ENCODE results near the gene TLCD1. TPM values are rescaled to one million over a fixed set of nuclear protein-coding genes. Genes with fewer than 3 reads are reported as not detected.
A peak's percentile ranks its signal among the peaks of the same experiment; 100 is the strongest.

The TLCD1 gene
- total RNA-seq, 6 donors from 2014 or later, result 4.1 to 25.8 (median 14.1) TPM

DNA sequence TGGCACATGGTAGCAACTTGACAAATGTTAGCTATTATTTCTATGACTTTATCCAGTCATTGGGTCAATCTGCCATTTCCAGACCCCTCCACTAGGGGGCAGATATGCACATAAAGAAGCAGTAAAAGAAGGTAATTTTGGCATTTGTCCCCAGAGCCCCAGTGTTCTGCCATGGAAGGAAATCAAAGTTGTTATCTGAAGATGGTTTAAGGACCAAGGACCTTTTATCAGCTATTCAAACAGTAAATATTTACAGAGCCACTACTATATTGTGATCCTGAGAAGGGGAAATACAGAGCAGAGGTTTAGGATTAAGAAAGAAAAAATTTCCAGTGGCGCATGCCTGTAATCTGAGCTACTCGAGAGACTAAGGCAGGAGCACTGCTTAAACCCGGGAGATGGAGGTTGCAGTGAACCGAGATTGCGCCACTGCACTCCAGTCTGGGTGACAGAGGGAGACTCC lies 37.8 kb upstream of the TLCD1 start:
- WGBS, 2 donors, result 29 to 43% methylated on average over 5 of the region's 5 CpGs
- DNase-seq (peak in 1 of 2 donors; percentile 78), ATAC-seq (ENCODE audit: low FRiP score in 2 of 2) (peak; percentile 47 to 84)
- H3K27me3 ChIP-seq, result no peaks in the 10 kb centered on the region
- peak overlapping the region in 2 of 4 donors; percentile 40 to 59 for H3K27ac ChIP-seq
- TF ChIP-seq EP300 (IDR thresholded peaks at IDR 0.05) (no peak), CTCF (IDR thresholded peaks at IDR 0.05) (peak; percentile 74 to 91 (median 86)), POLR2AphosphoS5 (IDR thresholded peaks at IDR 0.05) (no peak), POLR2A (IDR thresholded peaks at IDR 0.05) (no peak)
- H3K4me1 ChIP-seq, result peaks cover 22 to 34% (median 31%) of the 10 kb centered on the region in 4 donors
- H3K9me3 ChIP-seq, result no peaks in the 10 kb centered on the region
- peaks cover under 1 to 35% (median 13%) of the 10 kb centered on the region in 4 donors for H3K36me3 ChIP-seq
- no peak overlapping the region for H3K4me3 ChIP-seq

DNA sequence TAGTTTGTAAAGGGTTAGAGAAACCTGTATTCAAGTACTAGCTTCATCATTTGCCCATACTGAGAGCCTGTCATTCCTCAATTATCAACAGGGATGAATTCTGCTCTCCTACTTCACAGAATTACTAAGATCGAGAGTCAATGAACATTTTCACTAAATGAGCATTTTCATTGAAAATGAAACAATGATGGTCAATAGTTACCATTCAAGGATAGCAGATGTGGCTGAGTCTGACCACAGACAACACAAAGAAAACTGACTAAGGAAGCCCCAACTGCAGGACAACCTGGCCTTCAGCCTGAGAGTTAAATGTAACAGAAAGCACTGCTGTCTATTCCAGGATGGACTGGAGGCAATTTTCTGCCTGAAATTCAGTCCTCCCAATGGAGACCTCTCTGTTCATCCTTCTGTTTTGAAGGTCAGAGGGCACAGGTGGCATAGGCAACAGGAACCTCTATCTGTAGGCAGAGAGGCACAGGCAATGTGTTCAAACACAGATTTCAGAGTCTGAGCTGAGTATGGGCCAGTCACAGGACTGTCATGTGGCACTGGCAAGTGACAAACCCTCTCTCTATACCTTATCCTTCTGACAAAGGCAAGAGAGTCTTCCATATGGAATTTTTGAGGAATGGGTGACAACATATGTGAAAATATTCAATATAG lies 37.2 kb upstream of the TLCD1 start:
- DNase-seq, result no peak
- WGBS, 2 donors, result 79 to 83% methylated on average over 1 of the region's 1 CpG

DNA sequence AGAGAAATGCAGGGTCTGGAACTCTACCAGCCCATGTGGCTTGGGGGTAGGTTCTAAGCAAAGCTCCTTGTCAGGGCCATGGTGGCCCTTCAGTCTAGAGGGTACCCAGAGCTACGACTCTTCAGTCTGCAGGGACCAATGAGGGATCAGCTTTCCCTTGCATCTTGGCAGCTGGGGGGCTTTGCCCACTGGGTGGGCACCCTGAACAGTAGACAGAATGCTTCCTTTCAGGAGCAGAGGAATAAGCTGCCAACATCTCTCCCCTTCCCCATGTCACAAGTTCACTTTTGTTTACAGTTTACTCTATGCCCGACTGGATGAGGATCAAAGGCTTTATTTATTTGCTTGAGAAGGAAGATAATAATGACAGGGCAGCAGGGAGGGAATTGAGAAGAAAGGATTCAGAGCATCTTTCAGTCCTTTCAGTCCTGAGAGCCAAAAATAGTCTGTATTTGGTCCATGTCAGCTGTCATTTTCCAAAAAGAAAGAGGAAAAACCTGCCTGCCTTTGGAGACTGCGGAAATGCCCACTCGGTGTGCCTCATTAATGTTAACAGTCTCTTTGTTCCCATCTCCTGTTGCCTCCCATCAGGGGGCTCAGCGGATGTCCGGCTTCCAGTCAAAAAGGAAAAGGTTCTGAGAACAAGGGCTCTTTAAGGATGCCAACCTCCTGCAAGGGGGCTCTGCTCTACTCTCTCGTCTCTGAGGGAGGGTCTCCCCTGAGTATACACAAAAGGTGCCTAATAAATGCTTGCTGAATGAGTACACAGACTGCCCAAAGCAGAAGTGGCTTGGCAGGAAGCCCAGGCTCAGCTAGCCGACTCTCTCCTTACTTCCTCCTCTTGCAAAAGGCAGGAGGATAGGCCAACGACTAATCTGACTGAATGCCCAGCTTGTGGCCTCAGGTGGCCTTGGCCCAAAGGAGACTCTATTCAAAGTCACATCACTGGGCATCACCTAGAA lies 34.8 kb upstream of the TLCD1 start:
- H3K27ac ChIP-seq, result peak overlapping the region; percentile 2 to 65 (median 32)
- ATAC-seq (ENCODE audit: low FRiP score in 2 of 2) (peak; percentile 27 to 51), DNase-seq (peak in 1 of 2 donors; percentile 92)
- H3K4me1 ChIP-seq, result peaks cover 22 to 41% (median 31%) of the 10 kb centered on the region in 4 donors
- H3K4me3 ChIP-seq, result no peak overlapping the region
- peaks cover 13 to 45% (median 20%) of the 10 kb centered on the region in 4 donors for H3K36me3 ChIP-seq
- 28 to 33% methylated on average over 9 of the region's 9 CpGs for WGBS, 2 donors
- TF ChIP-seq POLR2AphosphoS5 (IDR thresholded peaks at IDR 0.05) (peak in 1 of 2 donors; percentile 17), POLR2A (IDR thresholded peaks at IDR 0.05) (no peak), EP300 (IDR thresholded peaks at IDR 0.05) (no peak), CTCF (IDR thresholded peaks at IDR 0.05) (no peak)
- no peaks in the 10 kb centered on the region for H3K27me3 ChIP-seq
- no peaks in the 10 kb centered on the region for H3K9me3 ChIP-seq

More for the DNA sequence above, 37.2 kb upstream of the TLCD1 start:
- Histone ChIP-seq H3K36me3 (peaks cover 6 to 41% (median 16%) of the 10 kb centered on the region in 4 donors), H3K27ac (peak overlapping the region in 3 of 4 donors; percentile 2 to 59 (median 40)), H3K4me1 (peaks cover 22 to 34% (median 31%) of the 10 kb centered on the region in 4 donors), H3K9me3 (no peaks in the 10 kb centered on the region), H3K27me3 (no peaks in the 10 kb centered on the region), H3K4me3 (no peak overlapping the region)
- peak in 1 of 2 donors; percentile 8 for ATAC-seq (ENCODE audit: low FRiP score in 2 of 2)
- TF ChIP-seq POLR2AphosphoS5 (IDR thresholded peaks at IDR 0.05), result no peak
- TF ChIP-seq CTCF (IDR thresholded peaks at IDR 0.05), result no peak
- TF ChIP-seq EP300 (IDR thresholded peaks at IDR 0.05), result no peak
- no peak for TF ChIP-seq POLR2A (IDR thresholded peaks at IDR 0.05)

GRCh38 chr17:28759256-28759865 lies 33.3 kb upstream of the TLCD1 start:
- H3K4me3 ChIP-seq, result no peak overlapping the region
- no peak for TF ChIP-seq EP300 (IDR thresholded peaks at IDR 0.05)
- no peak for TF ChIP-seq CTCF (IDR thresholded peaks at IDR 0.05)
- TF ChIP-seq POLR2AphosphoS5 (IDR thresholded peaks at IDR 0.05), result no peak
- TF ChIP-seq POLR2A (IDR thresholded peaks at IDR 0.05), result no peak
- H3K27ac ChIP-seq, result peak overlapping the region in 1 of 4 donors; percentile 35
- peak; percentile 10 to 53 for DNase-seq
- peak in 1 of 2 donors; percentile 53 for ATAC-seq (ENCODE audit: low FRiP score in 2 of 2)
- peaks cover 13 to 31% (median 18%) of the 10 kb centered on the region in 4 donors for H3K36me3 ChIP-seq
- H3K4me1 ChIP-seq, result peaks cover 22 to 41% (median 31%) of the 10 kb centered on the region in 4 donors
- H3K9me3 ChIP-seq, result no peaks in the 10 kb centered on the region
- WGBS, 2 donors, result 94 to 96% methylated on average over 14 to 18 of the region's 18 CpGs
- H3K27me3 ChIP-seq, result no peaks in the 10 kb centered on the region

Data from upper lobe of left lung (tissue), 6 donors.